HFFc6 (cell line): ENCODE data around the gene MAGI3. TPM values are rescaled to one million over a fixed set of nuclear protein-coding genes. Genes with fewer than 3 reads are reported as not detected.

Experiments used
- DNase-seq: peaks from one replicate; pipeline ENCODE4 v3.0.0-alpha.2; 2018
- H3K27ac Mint-ChIP-seq: 2 replicates; pipeline ENCODE4 v1.8.0; 2020; ENCODE audit warnings: mild to moderate bottlenecking, mixed read lengths
- H3K27me3 Mint-ChIP-seq: 2 replicates; pipeline ENCODE4 v1.8.0; 2021; ENCODE audit warnings: mild to moderate bottlenecking, moderate library complexity, mixed read lengths; ENCODE audit not compliant: insufficient read depth
- H3K36me3 Mint-ChIP-seq: 2 replicates; pipeline ENCODE4 v1.8.0; 2021; ENCODE audit warnings: low read depth, mixed read lengths
- H3K4me1 Mint-ChIP-seq: 2 replicates; pipeline ENCODE4 v1.8.0; 2020; ENCODE audit warnings: low read depth, mixed read lengths
- H3K4me3 Mint-ChIP-seq: 2 replicates; pipeline ENCODE4 v1.8.0; 2020; ENCODE audit warnings: mild to moderate bottlenecking, moderate library complexity, mixed read lengths
- H3K9me3 Mint-ChIP-seq: 2 replicates; pipeline ENCODE4 v1.8.0; 2020; ENCODE audit warnings: mild to moderate bottlenecking, mixed read lengths
- CTCF ChIP-seq: fragments of 200-600 bp; sonication (generic); IDR thresholded peaks from 2 replicates; pipeline ENCODE4 v1.5.0; 2021; ENCODE audit warnings: antibody characterized with exemption, mild to moderate bottlenecking
- total RNA-seq, 6 experiments: library from RNA; stranded (reverse); fragmentation: NEBNext Ultra II Directional; extraction: Animal tissue kit (Norgen Biotek cat#: 25700); gene quantifications; 2 replicates in 1 of 6; 3 replicates in 5 of 6; pipeline ENCODE4 v1.2.3, GENCODE V29; 2021

The MAGI3 gene
- total RNA-seq, 6 experiments from 2014 or later = 5.1 to 8.2 (median 7.6) TPM

DNA sequence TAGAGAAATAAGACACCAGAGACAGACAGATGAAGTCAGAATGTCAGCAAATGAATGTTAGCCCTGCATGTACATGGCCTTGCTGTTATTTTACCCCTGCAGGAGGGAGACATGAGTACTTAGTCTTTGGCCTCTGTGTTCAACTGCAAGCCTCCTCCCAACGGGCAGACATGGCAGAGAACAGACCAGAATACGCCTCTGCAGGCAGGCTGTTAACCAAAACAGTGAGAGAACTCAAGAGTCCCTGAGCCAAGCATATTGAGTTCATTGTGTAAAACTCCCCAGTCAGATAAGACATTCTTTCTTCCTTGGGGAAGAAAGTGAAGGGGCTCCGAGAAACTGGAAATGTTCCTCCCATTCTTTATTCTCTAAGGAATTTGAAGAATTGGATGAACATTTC, 218.1 kb downstream of the MAGI3 start:
- no peak overlapping the region for H3K27ac Mint-ChIP-seq

GRCh38 chr1:113610372-113610771, 220.1 kb downstream of the MAGI3 start:
- no peak for TF ChIP-seq CTCF
- peaks cover 11% of the 10 kb centered on the region; the same call in 1 of the 2 replicates for H3K36me3 Mint-ChIP-seq
- H3K27ac Mint-ChIP-seq = no peak overlapping the region
- H3K4me3 Mint-ChIP-seq = no peak overlapping the region
- H3K9me3 Mint-ChIP-seq = no peaks in the 10 kb centered on the region
- no peaks in the 10 kb centered on the region for H3K27me3 Mint-ChIP-seq
- H3K4me1 Mint-ChIP-seq = peaks cover 10% of the 10 kb centered on the region
- no peak for DNase-seq

More for the DNA sequence above, 218.1 kb downstream of the MAGI3 start:
- peaks cover 11% of the 10 kb centered on the region; the same call in 1 of the 2 replicates for H3K36me3 Mint-ChIP-seq
- DNase-seq = no peak
- H3K4me1 Mint-ChIP-seq = no peaks in the 10 kb centered on the region
- no peaks in the 10 kb centered on the region for H3K9me3 Mint-ChIP-seq
- no peak for TF ChIP-seq CTCF
- no peak overlapping the region for H3K4me3 Mint-ChIP-seq
- no peaks in the 10 kb centered on the region for H3K27me3 Mint-ChIP-seq

DNA sequence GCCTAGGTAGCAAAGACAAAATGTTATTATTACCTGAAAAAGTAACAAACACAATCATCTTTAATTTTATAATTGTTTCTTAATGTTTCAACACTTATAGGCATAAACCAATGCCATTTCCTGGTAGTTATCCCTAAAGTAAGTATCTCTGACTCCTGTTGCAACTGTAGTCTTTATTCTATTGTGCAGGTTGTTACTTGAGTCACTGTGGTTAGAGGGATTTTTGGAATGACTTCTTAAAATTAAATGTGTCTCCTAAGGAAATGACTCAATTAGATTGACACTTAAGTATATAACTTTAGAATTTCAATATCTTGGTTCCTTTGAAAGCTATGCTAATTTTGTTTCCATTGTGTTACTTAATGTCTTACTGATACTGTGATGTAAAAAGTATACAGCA, 225.1 kb downstream of the MAGI3 start:
- no peaks in the 10 kb centered on the region for H3K27me3 Mint-ChIP-seq
- DNase-seq = peak; percentile 26
- no peak overlapping the region for H3K27ac Mint-ChIP-seq
- H3K4me1 Mint-ChIP-seq = peaks cover 27% of the 10 kb centered on the region
- no peak for TF ChIP-seq CTCF
- no peak overlapping the region for H3K4me3 Mint-ChIP-seq
- H3K9me3 Mint-ChIP-seq = no peaks in the 10 kb centered on the region
- H3K36me3 Mint-ChIP-seq = peaks cover 10% of the 10 kb centered on the region; the same call in 1 of the 2 replicates

DNA sequence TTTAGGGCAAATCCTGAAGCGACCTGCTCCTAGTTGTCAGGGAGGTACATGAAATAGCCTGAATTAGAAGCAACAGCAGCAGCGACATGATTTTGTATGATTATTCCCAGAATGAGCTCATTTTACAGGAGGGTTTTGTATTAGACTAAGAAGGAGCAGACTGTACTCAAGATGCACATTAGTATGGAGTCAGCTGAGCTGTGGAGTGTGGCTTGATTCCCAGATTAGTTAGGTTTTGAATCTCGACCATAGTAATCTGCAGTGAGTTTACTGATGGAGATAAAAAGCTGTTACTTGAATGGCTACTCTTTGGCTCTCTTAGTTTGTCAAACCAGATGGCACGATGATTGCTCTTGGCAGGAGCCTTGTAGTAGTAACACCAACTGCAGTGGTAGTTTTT, 225.8 kb downstream of the MAGI3 start:
- Mint-ChIP-seq H3K27ac (no peak overlapping the region), H3K4me1 (peaks cover 27% of the 10 kb centered on the region), H3K9me3 (no peaks in the 10 kb centered on the region), H3K36me3 (peaks cover 9% of the 10 kb centered on the region; the same call in 1 of the 2 replicates), H3K27me3 (no peaks in the 10 kb centered on the region), H3K4me3 (no peak overlapping the region)
- no peak for TF ChIP-seq CTCF
- DNase-seq = no peak

GRCh38 chr1:113617438-113618141, 227.3 kb downstream of the MAGI3 start:
- H3K36me3 Mint-ChIP-seq = peaks cover 6% of the 10 kb centered on the region; the same call in 1 of the 2 replicates
- no peak for TF ChIP-seq CTCF
- peaks cover 27% of the 10 kb centered on the region for H3K4me1 Mint-ChIP-seq
- no peak overlapping the region for H3K27ac Mint-ChIP-seq
- no peaks in the 10 kb centered on the region for H3K27me3 Mint-ChIP-seq
- no peak for DNase-seq
- no peaks in the 10 kb centered on the region for H3K9me3 Mint-ChIP-seq
- H3K4me3 Mint-ChIP-seq = no peak overlapping the region
